ENCODE measurements around the gene HSPBP1.

GRCh38 chr19:55297267-55297666 is 17.4 kb upstream of the HSPBP1 start:
- no peak for TF ChIP-seq POLR2AphosphoS5 (IDR thresholded peaks at IDR 0.05; ENCODE audit: low read depth, low read length)
- TF ChIP-seq TAF1 (IDR thresholded peaks at IDR 0.05; ENCODE audit: borderline replicate concordance, insufficient read depth, low read length): no peak
- no peak for TF ChIP-seq REST (IDR thresholded peaks at IDR 0.05; ENCODE audit: insufficient read depth in 1 of 2, low read depth in 2 of 2, low read length in 2 of 2)
- TF ChIP-seq SIN3A (IDR thresholded peaks at IDR 0.05; ENCODE audit: borderline replicate concordance, insufficient read depth, low read length): no peak
- no peak for TF ChIP-seq FOXP2 (optimal IDR thresholded peaks at IDR 0.05; ENCODE audit: borderline replicate concordance, extremely low read depth, extremely low read length, insufficient read depth)
